WTC11 (cell line): ENCODE measurements around the gene BLNK. TPM values are rescaled to one million over a fixed set of nuclear protein-coding genes. Genes with fewer than 3 reads are reported as not detected.

Experiments
- ATAC-seq: fragments of 200-7000 bp; cut with Tn5 transposase; 2 replicates; pipeline ENCODE4 v1.10.0; 2021; ENCODE audit warnings: mild to moderate bottlenecking, moderate library complexity
- CTCF ChIA-PET: fragments of 300-600 bp; sonication (Branson Sonifier 250); formaldehyde crosslinking; loops from one replicate; lab custom pipeline; 2021; ENCODE audit warnings: antibody characterized with exemption; lab: Charles Lee
- POLR2A ChIA-PET: fragments of 350-600 bp; sonication (Branson Sonifier 250); formaldehyde crosslinking; loops from one replicate; lab custom pipeline; 2021; ENCODE audit warnings: antibody characterized with exemption; lab: Charles Lee
- DNase-seq: peaks from one replicate; pipeline ENCODE4 v3.0.0; 2021; ENCODE audit warnings: low spot score
- H3K27ac Mint-ChIP-seq: 2 replicates; pipeline ENCODE4 v1.8.0; 2021; ENCODE audit warnings: mixed read lengths
- H3K27me3 Mint-ChIP-seq: 2 replicates; pipeline ENCODE4 v1.8.0; 2021; ENCODE audit warnings: low read depth, mild to moderate bottlenecking, moderate library complexity, mixed read lengths
- H3K36me3 Mint-ChIP-seq: 2 replicates; pipeline ENCODE4 v1.8.0; 2021; ENCODE audit warnings: mixed read lengths
- H3K4me1 Mint-ChIP-seq: 2 replicates; pipeline ENCODE4 v1.8.0; 2022; ENCODE audit warnings: mixed read lengths
- H3K4me3 Mint-ChIP-seq: 2 replicates; pipeline ENCODE4 v1.8.0; 2021; ENCODE audit warnings: mild to moderate bottlenecking, moderate library complexity, mixed read lengths
- H3K9me3 Mint-ChIP-seq: 2 replicates; pipeline ENCODE4 v1.8.0; 2021; ENCODE audit warnings: mixed read lengths
- AR ChIP-seq: fragments of 250-450 bp; sonication (Bioruptor Pico); IDR thresholded peaks from 2 replicates; pipeline ENCODE4 v1.9.0; 2021; ENCODE audit warnings: mild to moderate bottlenecking
- ATF1 ChIP-seq: sonication (generic); formaldehyde crosslinking; IDR thresholded peaks from 2 replicates; pipeline ENCODE4 v1.8.1; 2023; ENCODE audit warnings: mild to moderate bottlenecking, moderate library complexity, missing genetic modification reagents
- CBFB ChIP-seq: sonication (generic); formaldehyde crosslinking; IDR thresholded peaks from 2 replicates; pipeline ENCODE4 v1.8.1; 2022; ENCODE audit warnings: mild to moderate bottlenecking, low read depth, missing genetic modification reagents
- CDX4 ChIP-seq: fragments of 250-450 bp; sonication (Bioruptor Pico); IDR thresholded peaks from 2 replicates; pipeline ENCODE4 v1.9.0; 2021; ENCODE audit warnings: moderate library complexity, mild to moderate bottlenecking, inconsistent platforms, borderline replicate concordance
- ERG ChIP-seq: fragments of 250-450 bp; sonication (Bioruptor Pico); IDR thresholded peaks from 2 replicates; pipeline ENCODE4 v1.8.0; 2021; ENCODE audit warnings: mild to moderate bottlenecking
- FOXP1 ChIP-seq: sonication (generic); formaldehyde crosslinking; IDR thresholded peaks from 2 replicates; pipeline ENCODE4 v1.8.0; 2022; ENCODE audit warnings: missing genetic modification reagents, mild to moderate bottlenecking, moderate library complexity, borderline replicate concordance
- HMGXB4 ChIP-seq: sonication (generic); formaldehyde crosslinking; IDR thresholded peaks from 2 replicates; pipeline ENCODE4 v1.8.1; 2023; ENCODE audit warnings: mild to moderate bottlenecking, moderate library complexity, missing genetic modification reagents
- KAT7 ChIP-seq: sonication (generic); formaldehyde crosslinking; IDR thresholded peaks from 2 replicates; pipeline ENCODE4 v1.8.1; 2023; ENCODE audit warnings: missing genetic modification reagents, mild to moderate bottlenecking, borderline replicate concordance
- NR2C2 ChIP-seq: sonication (generic); formaldehyde crosslinking; IDR thresholded peaks from 2 replicates; pipeline ENCODE4 v1.8.0; 2022; ENCODE audit warnings: mild to moderate bottlenecking, missing genetic modification reagents
- PRRX2 ChIP-seq: fragments of 250-450 bp; sonication (Bioruptor Pico); IDR thresholded peaks from 2 replicates; pipeline ENCODE4 v1.8.0; 2021; ENCODE audit warnings: mild to moderate bottlenecking
- RELA ChIP-seq: sonication (generic); formaldehyde crosslinking; IDR thresholded peaks from 2 replicates; pipeline ENCODE4 v1.8.1; 2022; ENCODE audit warnings: missing genetic modification reagents, mild to moderate bottlenecking, borderline replicate concordance
- RORB ChIP-seq: fragments of 250-450 bp; sonication (Bioruptor Pico); IDR thresholded peaks from 2 replicates; pipeline ENCODE4 v1.9.0; 2021; ENCODE audit warnings: mild to moderate bottlenecking
- TEAD4 ChIP-seq: sonication (generic); formaldehyde crosslinking; IDR thresholded peaks from 2 replicates; pipeline ENCODE4 v1.8.0; 2022; ENCODE audit warnings: mild to moderate bottlenecking, missing genetic modification reagents
- TP53 ChIP-seq: sonication (generic); formaldehyde crosslinking; IDR thresholded peaks from 2 replicates; pipeline ENCODE4 v1.8.1; 2023; ENCODE audit warnings: mild to moderate bottlenecking, missing genetic modification reagents
- USF1 ChIP-seq: sonication (generic); formaldehyde crosslinking; IDR thresholded peaks from 2 replicates; pipeline ENCODE4 v1.8.0; 2022; ENCODE audit warnings: mild to moderate bottlenecking, missing genetic modification reagents
- ZNF219 ChIP-seq: sonication (generic); formaldehyde crosslinking; IDR thresholded peaks from 2 replicates; pipeline ENCODE4 v1.8.0; 2023; ENCODE audit warnings: missing genetic modification reagents, mild to moderate bottlenecking, borderline replicate concordance
- ZNF232 ChIP-seq: sonication (generic); formaldehyde crosslinking; IDR thresholded peaks from 2 replicates; pipeline ENCODE4 v1.8.0; 2022; ENCODE audit warnings: mild to moderate bottlenecking, missing genetic modification reagents
- ZNF263 ChIP-seq: sonication (generic); formaldehyde crosslinking; IDR thresholded peaks from 2 replicates; pipeline ENCODE4 v1.8.1; 2022; ENCODE audit warnings: low read depth, mild to moderate bottlenecking, moderate library complexity, missing genetic modification reagents
- ZNF281 ChIP-seq: sonication (generic); formaldehyde crosslinking; IDR thresholded peaks from 2 replicates; pipeline ENCODE4 v1.8.0; 2023; ENCODE audit warnings: mild to moderate bottlenecking, missing genetic modification reagents
- ZNF416 ChIP-seq: fragments of 250-450 bp; sonication (Bioruptor Pico); IDR thresholded peaks from 2 replicates; pipeline ENCODE4 v1.9.0; 2021; ENCODE audit warnings: mild to moderate bottlenecking, inconsistent platforms
- total RNA-seq: library from RNA; stranded (reverse); gene quantifications from 3 replicates; pipeline ENCODE4 v1.2.3, GENCODE V29; 2021

BLNK gene
- total RNA-seq, 1 experiment from 2014 or later = not detected

GRCh38 chr10:96292971-96293920 lies 21.9 kb upstream of the BLNK start (continued):
- TF ChIP-seq FOXP1 (CRISPR knock-in tag) (no peak), CBFB (CRISPR knock-in tag) (no peak)

- no peak overlapping the region for H3K4me3 Mint-ChIP-seq
- no peak for TF ChIP-seq ZNF281 (CRISPR knock-in tag)
- TF ChIP-seq TP53 (CRISPR knock-in tag) = no peak
- DNase-seq = no peak
- no peaks in the 10 kb centered on the region for H3K36me3 Mint-ChIP-seq
- no peaks in the 10 kb centered on the region for H3K27me3 Mint-ChIP-seq
- ChIA-PET CTCF (interaction anchor here (0.8 to 5.9 kb wide), 6 partner anchors 9 to 597 kb away, joined by 3 to 110 read pairs (median 3); partner anchors contain the start of genes DNTT and TCTN3), POLR2A (no interaction called here)
- ATAC-seq = no peak
- peaks cover 24% of the 10 kb centered on the region for H3K4me1 Mint-ChIP-seq
- no peaks in the 10 kb centered on the region for H3K9me3 Mint-ChIP-seq
- H3K27ac Mint-ChIP-seq = no peak overlapping the region
Observed at GRCh38 chr10:96290368-96291133, 19.2 kb upstream of the BLNK start.

- no peak for ATAC-seq
- no peak overlapping the region for H3K27ac Mint-ChIP-seq
- no peaks in the 10 kb centered on the region for H3K36me3 Mint-ChIP-seq
- ChIA-PET CTCF (no interaction called here), POLR2A (no interaction called here)
- H3K27me3 Mint-ChIP-seq = no peaks in the 10 kb centered on the region
- no peak for TF ChIP-seq RORB (CRISPR knock-in tag)
- TF ChIP-seq ZNF263 = no peak
- no peak for TF ChIP-seq NR2C2 (CRISPR knock-in tag)
- no peak for TF ChIP-seq ZNF232
- no peak for TF ChIP-seq PRRX2 (CRISPR knock-in tag)
- no peak for TF ChIP-seq KAT7
- no peak for TF ChIP-seq TEAD4 (CRISPR knock-in tag)
- TF ChIP-seq USF1 (CRISPR knock-in tag) = no peak
- TF ChIP-seq AR (CRISPR knock-in tag) = no peak
- no peak for TF ChIP-seq ERG (CRISPR knock-in tag)
- no peak for TF ChIP-seq ZNF416 (CRISPR knock-in tag)
- TF ChIP-seq HMGXB4 (CRISPR knock-in tag) = no peak
- no peak for TF ChIP-seq CDX4
- no peak for TF ChIP-seq ATF1 (CRISPR knock-in tag)
- TF ChIP-seq RELA (CRISPR knock-in tag) = no peak
- TF ChIP-seq ZNF219 (CRISPR knock-in tag) = no peak
- DNase-seq = no peak
- no peak overlapping the region for H3K4me3 Mint-ChIP-seq
- peaks cover 31% of the 10 kb centered on the region for H3K4me1 Mint-ChIP-seq
- H3K9me3 Mint-ChIP-seq = no peaks in the 10 kb centered on the region
Observed at GRCh38 chr10:96289218-96289910, 18.0 kb upstream of the BLNK start.
